Liver (tissue), 3 donors: ENCODE data around the gene NXPE3.

Experiments used
- RAD21 ChIP-seq, 2 donors: IDR thresholded peaks; 2 replicates each; pipeline ENCODE4 v1.6.1; 2016; ENCODE audit warnings: antibody characterized with exemption in 2 of 2, mild to moderate bottlenecking in 2 of 2
- RXRA ChIP-seq, 2 donors: IDR thresholded peaks; 2 replicates each; pipeline ENCODE4 v1.6.1; 2017 to 2018; ENCODE audit warnings: antibody characterized with exemption in 2 of 2, mild to moderate bottlenecking in 1 of 2
- SP1 ChIP-seq: IDR thresholded peaks from 2 replicates; pipeline ENCODE4 v1.6.1; 2018; ENCODE audit warnings: antibody characterized with exemption, mild to moderate bottlenecking
- TF ChIP-seq, protein P1 (sequence below): fragments of 150-350 bp; IDR thresholded peaks from 2 replicates; pipeline ENCODE4 v1.5.1; 2017; ENCODE audit warnings: improper control_type of control experiment, low read depth, low read length; ENCODE audit not compliant: missing input control
- TF ChIP-seq, protein P2 (sequence below): IDR thresholded peaks from 2 replicates; pipeline ENCODE4 v1.6.1; 2016; ENCODE audit warnings: antibody characterized with exemption, mild to moderate bottlenecking
- TF ChIP-seq, protein P3 (sequence below): IDR thresholded peaks from 2 replicates; pipeline ENCODE4 v1.6.1; 2016; ENCODE audit warnings: antibody characterized with exemption
- TF ChIP-seq, protein P4 (sequence below): IDR thresholded peaks from 2 replicates; pipeline ENCODE4 v1.6.1; 2016; ENCODE audit warnings: antibody characterized with exemption
- donor health status: healthy.
- donor health status: healthy.

DNA sequence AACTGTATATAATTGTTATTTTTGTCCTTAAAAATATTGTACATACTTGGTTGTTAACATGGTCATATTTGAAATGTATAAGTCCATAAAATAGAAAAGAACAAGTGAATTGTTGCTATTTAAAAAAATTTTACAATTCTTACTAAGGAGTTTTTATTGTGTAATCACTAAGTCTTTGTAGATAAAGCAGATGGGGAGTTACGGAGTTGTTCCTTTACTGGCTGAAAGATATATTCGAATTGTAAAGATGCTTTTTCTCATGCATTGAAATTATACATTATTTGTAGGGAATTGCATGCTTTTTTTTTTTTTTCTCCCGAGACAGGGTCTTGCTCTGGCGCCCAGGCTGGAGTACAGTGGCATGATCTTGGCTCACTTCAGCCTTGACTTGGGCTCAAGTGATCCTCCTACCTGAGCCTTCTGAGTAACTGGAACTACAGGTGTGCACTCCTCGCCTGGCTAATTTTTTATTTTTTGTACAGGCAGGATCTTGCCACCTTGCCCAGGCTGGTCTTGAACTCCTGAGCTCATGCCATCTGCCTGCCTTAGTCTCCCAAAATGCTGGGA is 81.0 kb downstream of the NXPE3 start:
- TF ChIP-seq, protein P1, sequence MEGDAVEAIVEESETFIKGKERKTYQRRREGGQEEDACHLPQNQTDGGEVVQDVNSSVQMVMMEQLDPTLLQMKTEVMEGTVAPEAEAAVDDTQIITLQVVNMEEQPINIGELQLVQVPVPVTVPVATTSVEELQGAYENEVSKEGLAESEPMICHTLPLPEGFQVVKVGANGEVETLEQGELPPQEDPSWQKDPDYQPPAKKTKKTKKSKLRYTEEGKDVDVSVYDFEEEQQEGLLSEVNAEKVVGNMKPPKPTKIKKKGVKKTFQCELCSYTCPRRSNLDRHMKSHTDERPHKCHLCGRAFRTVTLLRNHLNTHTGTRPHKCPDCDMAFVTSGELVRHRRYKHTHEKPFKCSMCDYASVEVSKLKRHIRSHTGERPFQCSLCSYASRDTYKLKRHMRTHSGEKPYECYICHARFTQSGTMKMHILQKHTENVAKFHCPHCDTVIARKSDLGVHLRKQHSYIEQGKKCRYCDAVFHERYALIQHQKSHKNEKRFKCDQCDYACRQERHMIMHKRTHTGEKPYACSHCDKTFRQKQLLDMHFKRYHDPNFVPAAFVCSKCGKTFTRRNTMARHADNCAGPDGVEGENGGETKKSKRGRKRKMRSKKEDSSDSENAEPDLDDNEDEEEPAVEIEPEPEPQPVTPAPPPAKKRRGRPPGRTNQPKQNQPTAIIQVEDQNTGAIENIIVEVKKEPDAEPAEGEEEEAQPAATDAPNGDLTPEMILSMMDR = no peak
- TF ChIP-seq, protein P2, sequence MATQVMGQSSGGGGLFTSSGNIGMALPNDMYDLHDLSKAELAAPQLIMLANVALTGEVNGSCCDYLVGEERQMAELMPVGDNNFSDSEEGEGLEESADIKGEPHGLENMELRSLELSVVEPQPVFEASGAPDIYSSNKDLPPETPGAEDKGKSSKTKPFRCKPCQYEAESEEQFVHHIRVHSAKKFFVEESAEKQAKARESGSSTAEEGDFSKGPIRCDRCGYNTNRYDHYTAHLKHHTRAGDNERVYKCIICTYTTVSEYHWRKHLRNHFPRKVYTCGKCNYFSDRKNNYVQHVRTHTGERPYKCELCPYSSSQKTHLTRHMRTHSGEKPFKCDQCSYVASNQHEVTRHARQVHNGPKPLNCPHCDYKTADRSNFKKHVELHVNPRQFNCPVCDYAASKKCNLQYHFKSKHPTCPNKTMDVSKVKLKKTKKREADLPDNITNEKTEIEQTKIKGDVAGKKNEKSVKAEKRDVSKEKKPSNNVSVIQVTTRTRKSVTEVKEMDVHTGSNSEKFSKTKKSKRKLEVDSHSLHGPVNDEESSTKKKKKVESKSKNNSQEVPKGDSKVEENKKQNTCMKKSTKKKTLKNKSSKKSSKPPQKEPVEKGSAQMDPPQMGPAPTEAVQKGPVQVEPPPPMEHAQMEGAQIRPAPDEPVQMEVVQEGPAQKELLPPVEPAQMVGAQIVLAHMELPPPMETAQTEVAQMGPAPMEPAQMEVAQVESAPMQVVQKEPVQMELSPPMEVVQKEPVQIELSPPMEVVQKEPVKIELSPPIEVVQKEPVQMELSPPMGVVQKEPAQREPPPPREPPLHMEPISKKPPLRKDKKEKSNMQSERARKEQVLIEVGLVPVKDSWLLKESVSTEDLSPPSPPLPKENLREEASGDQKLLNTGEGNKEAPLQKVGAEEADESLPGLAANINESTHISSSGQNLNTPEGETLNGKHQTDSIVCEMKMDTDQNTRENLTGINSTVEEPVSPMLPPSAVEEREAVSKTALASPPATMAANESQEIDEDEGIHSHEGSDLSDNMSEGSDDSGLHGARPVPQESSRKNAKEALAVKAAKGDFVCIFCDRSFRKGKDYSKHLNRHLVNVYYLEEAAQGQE = no peak
- TF ChIP-seq, protein P3, sequence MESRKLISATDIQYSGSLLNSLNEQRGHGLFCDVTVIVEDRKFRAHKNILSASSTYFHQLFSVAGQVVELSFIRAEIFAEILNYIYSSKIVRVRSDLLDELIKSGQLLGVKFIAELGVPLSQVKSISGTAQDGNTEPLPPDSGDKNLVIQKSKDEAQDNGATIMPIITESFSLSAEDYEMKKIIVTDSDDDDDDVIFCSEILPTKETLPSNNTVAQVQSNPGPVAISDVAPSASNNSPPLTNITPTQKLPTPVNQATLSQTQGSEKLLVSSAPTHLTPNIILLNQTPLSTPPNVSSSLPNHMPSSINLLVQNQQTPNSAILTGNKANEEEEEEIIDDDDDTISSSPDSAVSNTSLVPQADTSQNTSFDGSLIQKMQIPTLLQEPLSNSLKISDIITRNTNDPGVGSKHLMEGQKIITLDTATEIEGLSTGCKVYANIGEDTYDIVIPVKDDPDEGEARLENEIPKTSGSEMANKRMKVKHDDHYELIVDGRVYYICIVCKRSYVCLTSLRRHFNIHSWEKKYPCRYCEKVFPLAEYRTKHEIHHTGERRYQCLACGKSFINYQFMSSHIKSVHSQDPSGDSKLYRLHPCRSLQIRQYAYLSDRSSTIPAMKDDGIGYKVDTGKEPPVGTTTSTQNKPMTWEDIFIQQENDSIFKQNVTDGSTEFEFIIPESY = no peak
- TF ChIP-seq, protein P4, sequence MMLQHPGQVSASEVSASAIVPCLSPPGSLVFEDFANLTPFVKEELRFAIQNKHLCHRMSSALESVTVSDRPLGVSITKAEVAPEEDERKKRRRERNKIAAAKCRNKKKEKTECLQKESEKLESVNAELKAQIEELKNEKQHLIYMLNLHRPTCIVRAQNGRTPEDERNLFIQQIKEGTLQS = no peak
- no peak for TF ChIP-seq RXRA (IDR thresholded peaks at IDR 0.05)
- TF ChIP-seq RAD21 (IDR thresholded peaks at IDR 0.05) = no peak
- no peak for TF ChIP-seq SP1
